ENCODE measurements around the gene KIF18A.

Gene KIF18A

GRCh38 chr11:28026634-28027290 lies 81.2 kb downstream of the KIF18A start:
- TF ChIP-seq CTCF (IDR thresholded peaks at IDR 0.05; ENCODE audit: low read length) (no peak), EZH2phosphoT487 (IDR thresholded peaks at IDR 0.05; ENCODE audit: low read length) (no peak), EZH2 (optimal IDR thresholded peaks at IDR 0.05; ENCODE audit: low read depth, low read length) (no peak)
- no peaks in the 10 kb centered on the region for H3K9me2 ChIP-seq (replicated peaks; ENCODE audit: insufficient read depth, low read length)

GRCh38 chr11:28017816-28018215 lies 90.1 kb downstream of the KIF18A start:
- H3K36me3 ChIP-seq (replicated peaks; ENCODE audit: insufficient read depth, low read length), result no peaks in the 10 kb centered on the region

More at GRCh38 chr11:28026634-28027290, 81.2 kb downstream of the KIF18A start:
- H3K9me3 ChIP-seq (replicated peaks; ENCODE audit: insufficient read depth, low read length), result no peaks in the 10 kb centered on the region
- peaks cover 4% of the 10 kb centered on the region; the same call in 1 of the 2 replicates for H3K4me1 ChIP-seq (ENCODE audit: low read length)
- no peak overlapping the region for H3K9ac ChIP-seq (ENCODE audit: low read length)
- H2AFZ ChIP-seq (ENCODE audit: low read length), result no peak overlapping the region
- no peaks in the 10 kb centered on the region for H3F3A ChIP-seq (ENCODE audit: insufficient read depth, low read length)
- 0 out of 2 replicates have a peak, but pooled peaks cover 2% of the 10 kb centered on the region for H3K36me3 ChIP-seq (replicated peaks; ENCODE audit: insufficient read depth, low read length)
- no peaks in the 10 kb centered on the region for H3K27me3 ChIP-seq (replicated peaks; ENCODE audit: insufficient read depth, low read length)
- H3K4me3 ChIP-seq (ENCODE audit: low read length), result no peak overlapping the region
- H3K79me2 ChIP-seq (ENCODE audit: low read length), result no peaks in the 10 kb centered on the region
- peak overlapping the region; percentile 8; the same call in 1 of the 2 replicates for H3K4me2 ChIP-seq (ENCODE audit: low read depth, low read length)
- no peak for DNase-seq
- H4K20me1 ChIP-seq (ENCODE audit: insufficient read depth, low read length), result no peaks in the 10 kb centered on the region
- H3K27ac ChIP-seq (ENCODE audit: low read length), result no peak overlapping the region

GRCh38 chr11:28011813-28012212 lies 96.1 kb downstream of the KIF18A start:
- Histone ChIP-seq H3K9me3 (replicated peaks; ENCODE audit: insufficient read depth, low read length) (no peaks in the 10 kb centered on the region), H3K27ac (ENCODE audit: low read length) (no peak overlapping the region), H3K27me3 (replicated peaks; ENCODE audit: insufficient read depth, low read length) (no peaks in the 10 kb centered on the region), H3K79me2 (ENCODE audit: low read length) (no peaks in the 10 kb centered on the region), H3K4me1 (ENCODE audit: low read length) (no peaks in the 10 kb centered on the region), H3K9me2 (replicated peaks; ENCODE audit: insufficient read depth, low read length) (no peaks in the 10 kb centered on the region), H3F3A (ENCODE audit: insufficient read depth, low read length) (no peaks in the 10 kb centered on the region), H3K9ac (ENCODE audit: low read length) (no peak overlapping the region), H2AFZ (ENCODE audit: low read length) (no peak overlapping the region), H4K20me1 (ENCODE audit: insufficient read depth, low read length) (no peaks in the 10 kb centered on the region), H3K4me2 (ENCODE audit: low read depth, low read length) (no peak overlapping the region), H3K36me3 (replicated peaks; ENCODE audit: insufficient read depth, low read length) (no peaks in the 10 kb centered on the region), H3K4me3 (ENCODE audit: low read length) (no peak overlapping the region)
- TF ChIP-seq EZH2 (optimal IDR thresholded peaks at IDR 0.05; ENCODE audit: low read depth, low read length) (no peak), EZH2phosphoT487 (IDR thresholded peaks at IDR 0.05; ENCODE audit: low read length) (no peak), CTCF (IDR thresholded peaks at IDR 0.05; ENCODE audit: low read length) (no peak)
- no peak for DNase-seq

More at GRCh38 chr11:28017816-28018215, 90.1 kb downstream of the KIF18A start:
- no peak for TF ChIP-seq EZH2phosphoT487 (IDR thresholded peaks at IDR 0.05; ENCODE audit: low read length)
- TF ChIP-seq EZH2 (optimal IDR thresholded peaks at IDR 0.05; ENCODE audit: low read depth, low read length), result no peak
- no peak for TF ChIP-seq CTCF (IDR thresholded peaks at IDR 0.05; ENCODE audit: low read length)
- H3K79me2 ChIP-seq (ENCODE audit: low read length), result no peaks in the 10 kb centered on the region
- H4K20me1 ChIP-seq (ENCODE audit: insufficient read depth, low read length), result no peaks in the 10 kb centered on the region
- H3K4me2 ChIP-seq (ENCODE audit: low read depth, low read length), result no peak overlapping the region
- H3K27me3 ChIP-seq (replicated peaks; ENCODE audit: insufficient read depth, low read length), result no peaks in the 10 kb centered on the region
- H3F3A ChIP-seq (ENCODE audit: insufficient read depth, low read length), result no peaks in the 10 kb centered on the region
- no peaks in the 10 kb centered on the region for H3K4me1 ChIP-seq (ENCODE audit: low read length)
- H2AFZ ChIP-seq (ENCODE audit: low read length), result no peak overlapping the region
- no peak overlapping the region for H3K4me3 ChIP-seq (ENCODE audit: low read length)
- DNase-seq, result no peak
- H3K9me3 ChIP-seq (replicated peaks; ENCODE audit: insufficient read depth, low read length), result no peaks in the 10 kb centered on the region
- H3K27ac ChIP-seq (ENCODE audit: low read length), result no peak overlapping the region
- H3K9ac ChIP-seq (ENCODE audit: low read length), result no peak overlapping the region
- no peaks in the 10 kb centered on the region for H3K9me2 ChIP-seq (replicated peaks; ENCODE audit: insufficient read depth, low read length)

Data from MM.1S (cell line).